GM18520 (cell line): Measurements from ENCODE around the gene ELP4.
"Not testable (repeated sequence)": the region's sequence is repeated elsewhere in the genome, so short reads cannot be mapped to it uniquely, and the experiment has no call there.

ENCODE experiments used
- ATAC-seq: cut with Tn5 transposase; IDR thresholded peaks from one replicate; pipeline ENCODE4 v1.9.1; 2021; ENCODE audit not compliant: unreplicated experiment

The ELP4 gene

GRCh38 chr11:31641477-31642062 is 132.0 kb downstream of the ELP4 start:
- ATAC-seq, result no peak

DNA sequence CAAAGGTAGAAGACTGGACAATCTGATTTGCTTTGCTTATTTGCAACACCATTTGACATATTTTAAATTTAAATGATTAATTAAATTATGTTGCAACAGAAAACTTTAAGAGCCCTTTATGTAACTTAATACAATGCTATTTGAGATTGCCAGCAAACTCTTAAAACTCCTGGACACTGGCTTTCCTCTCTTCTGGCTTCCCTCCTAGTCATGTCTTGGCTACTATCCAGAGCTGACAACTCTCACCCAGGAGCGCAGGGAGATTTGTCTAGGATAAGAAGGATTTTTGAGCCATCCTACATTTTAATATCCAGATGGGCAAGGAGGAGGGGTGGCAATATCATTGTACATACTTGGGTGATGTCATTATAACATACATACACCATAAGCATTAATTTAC is 134.3 kb downstream of the ELP4 start:
- ATAC-seq, result no peak

DNA sequence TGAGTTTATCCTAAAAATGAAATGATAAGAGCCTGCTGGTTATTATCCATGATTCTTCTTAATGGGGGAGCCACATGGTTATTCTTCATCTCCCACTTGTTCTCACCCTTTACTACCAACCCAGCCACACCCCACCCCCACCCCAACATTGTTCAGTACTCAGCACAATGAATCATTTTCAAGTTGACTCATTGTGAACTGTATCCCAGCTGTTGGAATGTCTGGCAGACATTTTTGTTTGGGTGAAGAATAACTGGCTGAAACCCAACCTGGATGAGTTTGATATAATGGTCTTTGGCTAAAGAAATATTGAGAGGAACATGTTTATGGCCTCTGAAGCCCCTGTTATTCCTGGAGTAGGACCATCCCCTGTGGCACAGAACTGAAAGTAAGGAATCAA is 136.2 kb downstream of the ELP4 start:
- ATAC-seq, result no peak

DNA sequence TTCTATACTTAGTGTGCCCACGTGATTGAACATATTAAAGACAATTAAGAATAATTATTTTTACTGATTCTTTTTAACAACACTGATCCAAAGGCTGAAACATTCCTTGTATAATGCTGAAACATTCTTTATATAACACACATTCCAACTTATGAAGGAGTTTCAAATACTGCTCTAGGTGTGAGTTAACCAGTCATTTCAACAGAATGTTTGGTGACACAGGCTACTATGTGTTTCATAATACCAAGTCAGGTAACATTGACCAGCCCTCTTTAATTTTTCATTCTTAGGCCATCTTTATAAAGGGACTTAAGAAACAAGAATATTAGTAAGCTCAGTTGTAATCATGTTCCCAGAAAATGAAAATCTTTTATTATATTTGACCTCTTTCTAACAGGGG is 136.6 kb downstream of the ELP4 start:
- ATAC-seq, result no peak

DNA sequence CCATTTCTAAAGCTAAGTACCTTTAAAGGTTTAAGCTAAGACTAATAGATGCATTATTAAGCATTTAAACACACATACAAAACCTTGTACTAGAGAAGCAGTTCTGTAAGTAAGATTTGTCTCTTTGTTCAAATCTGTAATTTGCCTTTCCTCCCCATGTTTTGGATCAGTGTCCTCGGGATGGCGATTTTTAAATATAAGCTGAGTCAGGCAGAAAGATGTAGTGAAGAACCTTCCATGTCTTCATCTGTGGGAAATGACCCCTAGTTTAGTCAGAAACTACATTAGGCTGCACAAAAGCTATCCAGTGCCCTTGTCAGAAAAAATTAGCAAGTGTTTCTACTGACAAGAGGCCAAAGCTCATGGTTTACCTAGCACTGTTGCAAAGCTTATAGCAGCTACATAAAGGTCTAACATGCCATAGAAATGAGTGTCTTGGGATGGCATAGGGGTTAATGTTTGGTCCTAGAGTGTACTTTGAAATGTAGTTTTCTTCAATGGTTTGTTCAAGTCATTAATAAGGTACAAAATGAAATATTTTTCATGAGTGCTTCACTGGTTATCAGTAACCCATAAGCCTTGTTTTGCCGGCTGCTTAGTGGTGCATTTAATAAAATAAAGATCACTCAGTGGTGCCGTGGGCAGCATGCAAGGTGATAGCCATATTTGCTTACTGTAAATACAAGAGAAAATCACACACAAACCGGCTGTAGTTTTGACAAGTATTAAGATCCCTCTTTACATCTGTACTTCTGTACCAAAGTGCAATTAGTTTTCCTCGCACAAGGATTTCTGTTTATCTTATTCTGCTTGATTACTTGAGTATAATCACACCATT is 139.8 kb downstream of the ELP4 start:
- no peak for ATAC-seq

GRCh38 chr11:31651208-31651607 is 141.6 kb downstream of the ELP4 start:
- peak; percentile 39 for ATAC-seq

- ATAC-seq, result no peak
These were observed 142.3 kb downstream of the ELP4 start for GRCh38 chr11:31651822-31652221.

DNA sequence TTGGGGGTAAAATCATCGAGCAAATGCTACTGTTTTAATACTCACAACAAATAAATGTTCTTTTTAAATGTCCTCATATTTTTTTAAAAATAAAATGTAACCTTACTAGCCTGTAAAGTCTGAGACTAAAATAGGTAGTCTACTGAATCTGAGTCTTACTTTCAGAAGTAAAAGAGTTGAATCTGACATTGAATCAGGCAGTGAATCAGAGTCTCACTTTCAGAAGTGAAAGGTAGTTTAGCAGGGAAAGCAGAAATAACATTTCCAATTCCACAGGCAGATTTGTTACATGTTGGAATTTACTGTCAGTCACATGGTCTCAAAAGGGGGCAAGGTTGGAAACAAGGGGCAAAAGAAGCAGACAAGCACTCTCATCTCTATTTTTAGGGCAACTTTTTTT is 143.0 kb downstream of the ELP4 start:
- no peak for ATAC-seq

DNA sequence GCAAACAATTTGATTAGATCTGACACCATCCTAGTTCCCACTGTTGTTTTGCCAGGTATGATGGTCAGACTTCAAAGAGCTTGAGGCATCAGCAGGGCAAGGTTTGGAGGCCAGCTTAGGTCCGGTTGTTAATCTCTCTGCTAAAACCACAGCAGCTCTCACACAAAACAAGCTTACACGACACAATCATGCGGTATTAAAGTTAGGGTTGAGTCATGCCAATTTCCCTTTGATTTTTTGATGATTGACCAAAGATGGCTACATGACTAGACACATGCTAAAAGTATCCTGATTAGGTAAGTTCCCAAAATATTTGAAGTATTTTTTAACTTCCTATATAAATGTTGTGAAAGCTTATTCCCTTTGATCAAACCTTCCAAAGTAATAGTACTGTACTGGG is 145.9 kb downstream of the ELP4 start:
- no peak for ATAC-seq

DNA sequence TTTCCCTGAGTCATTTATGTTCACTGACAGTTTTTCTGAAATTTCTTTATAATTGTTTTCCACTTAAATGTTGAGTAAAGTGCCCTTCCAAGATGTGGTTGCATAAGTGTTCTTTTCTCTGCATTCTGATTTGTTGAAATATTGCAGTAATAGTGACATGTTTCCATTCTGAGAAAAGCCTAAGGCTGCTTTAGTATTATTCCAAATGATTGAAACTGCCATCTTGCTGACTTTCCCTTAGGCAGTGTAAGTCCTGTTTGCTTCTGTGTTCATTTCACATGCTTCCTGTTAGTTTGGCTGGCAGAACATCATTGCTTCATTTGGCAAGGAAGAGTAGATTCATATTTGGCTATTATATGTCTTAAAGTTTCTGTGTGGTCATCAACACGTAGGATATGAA is 146.5 kb downstream of the ELP4 start:
- no peak for ATAC-seq

- no peak for ATAC-seq
These were observed 147.5 kb downstream of the ELP4 start for GRCh38 chr11:31657091-31657490.

DNA sequence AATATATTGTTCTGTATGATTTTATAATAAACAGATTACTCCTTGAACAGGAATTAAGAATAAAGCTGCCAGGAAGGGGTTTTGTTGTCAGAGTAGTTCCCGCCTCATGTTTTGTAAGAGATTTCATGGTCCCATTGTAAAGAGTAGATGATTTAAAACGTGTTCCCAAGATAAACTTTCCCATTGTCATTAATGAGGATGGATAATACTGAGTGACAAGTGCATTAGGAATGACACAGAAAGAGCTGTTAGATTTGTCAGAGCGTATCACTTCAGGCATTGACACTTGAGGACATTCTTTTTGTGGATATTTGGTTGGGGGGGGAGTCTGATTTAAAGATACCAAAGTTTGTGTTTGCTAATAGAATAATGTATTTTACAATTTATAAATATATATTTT is 154.6 kb downstream of the ELP4 start:
- no peak for ATAC-seq

DNA sequence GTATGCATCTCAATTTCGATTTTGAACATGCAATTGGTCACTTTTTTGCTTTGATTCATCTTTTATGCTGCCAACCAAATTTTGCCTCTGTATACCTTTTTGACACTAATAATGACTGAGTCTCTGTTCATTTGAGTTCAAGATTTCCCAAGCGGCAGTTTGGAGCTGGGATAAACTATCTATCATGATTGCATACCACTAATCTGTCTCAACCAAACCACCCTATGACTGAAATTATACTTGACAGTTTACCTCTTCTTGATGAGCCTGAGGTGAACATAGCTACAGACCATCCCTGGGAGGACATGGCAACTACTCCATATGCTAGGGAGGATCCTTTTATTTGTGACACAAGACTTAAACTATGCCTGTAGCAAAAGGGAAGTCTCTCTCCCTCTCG is 155.4 kb downstream of the ELP4 start:
- no peak for ATAC-seq

DNA sequence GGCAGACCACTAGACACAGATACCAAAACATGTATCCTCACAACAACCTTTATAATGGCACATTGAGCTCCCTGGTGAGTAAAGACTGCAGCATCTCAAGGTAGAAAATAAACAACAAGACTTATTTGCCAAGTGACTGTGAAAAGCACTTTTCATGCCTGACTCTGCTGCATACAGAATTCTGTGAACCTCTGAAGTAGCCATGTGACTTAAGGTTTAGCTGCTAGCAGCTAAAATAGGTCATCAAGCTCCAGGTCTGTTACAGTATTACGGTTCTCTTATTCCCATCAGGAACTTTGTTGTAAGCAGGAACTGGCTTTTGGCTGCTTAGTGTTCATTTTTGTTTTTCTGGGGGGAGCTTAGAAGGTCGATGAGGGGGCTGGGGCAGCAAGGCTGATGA is 162.1 kb downstream of the ELP4 start:
- no peak for ATAC-seq

GRCh38 chr11:31673108-31673507 is 163.5 kb downstream of the ELP4 start:
- not testable (repeated sequence) for ATAC-seq

DNA sequence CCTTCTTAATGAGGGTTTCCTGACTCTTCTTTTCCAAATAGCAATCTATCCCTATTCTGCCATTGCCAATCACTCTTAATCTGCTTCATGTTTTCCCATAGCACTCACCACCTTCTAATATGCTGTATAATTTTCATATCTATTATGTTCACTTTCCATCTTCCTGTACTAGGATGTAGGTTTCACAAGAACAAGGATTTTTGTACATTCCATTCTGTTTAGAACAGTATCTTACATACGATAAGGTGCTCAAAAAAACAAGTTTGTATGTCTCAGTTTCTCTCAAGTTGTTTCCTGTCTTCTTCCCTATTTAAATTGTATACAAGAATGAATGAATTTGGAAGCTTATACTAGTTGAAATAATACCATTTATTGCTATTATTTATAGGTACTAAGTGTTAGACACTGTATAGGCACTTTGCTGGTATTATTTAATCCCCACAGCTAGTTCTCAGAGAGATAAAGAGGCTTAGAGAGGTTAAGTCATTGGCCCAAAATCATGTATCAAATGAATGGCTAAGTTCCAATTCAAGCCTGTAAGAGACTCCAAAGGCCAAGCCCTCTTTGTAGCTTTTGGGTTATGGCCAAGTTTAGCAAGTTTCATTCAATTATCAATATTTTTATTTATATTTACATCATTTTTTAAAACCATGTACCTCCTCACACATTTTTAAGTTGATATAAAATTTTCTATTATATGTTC is 166.9 kb downstream of the ELP4 start:
- ATAC-seq, result no peak

- no peak for ATAC-seq
These were observed 171.2 kb downstream of the ELP4 start for GRCh38 chr11:31680770-31681169.

DNA sequence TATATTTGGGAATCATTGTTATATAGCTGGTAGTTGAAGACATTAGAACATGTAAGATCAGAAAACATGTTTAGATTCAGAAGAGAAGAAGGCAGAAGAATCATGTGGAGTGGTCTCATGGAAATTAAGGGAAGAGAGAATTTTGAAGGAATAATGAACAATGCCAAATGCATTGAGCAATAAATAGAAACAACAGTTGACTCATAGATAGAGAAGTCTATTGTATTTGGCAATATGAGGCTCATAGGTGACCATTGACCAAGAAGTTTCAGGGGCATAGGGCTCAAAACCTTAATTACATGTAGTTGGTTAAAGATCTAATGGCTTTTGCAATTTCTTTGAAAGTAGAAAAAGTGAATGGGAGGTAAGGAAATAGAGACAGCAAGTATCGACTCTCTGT is 177.7 kb downstream of the ELP4 start:
- no peak for ATAC-seq

- ATAC-seq, result no peak
These were observed 178.3 kb downstream of the ELP4 start for GRCh38 chr11:31687861-31688260.

DNA sequence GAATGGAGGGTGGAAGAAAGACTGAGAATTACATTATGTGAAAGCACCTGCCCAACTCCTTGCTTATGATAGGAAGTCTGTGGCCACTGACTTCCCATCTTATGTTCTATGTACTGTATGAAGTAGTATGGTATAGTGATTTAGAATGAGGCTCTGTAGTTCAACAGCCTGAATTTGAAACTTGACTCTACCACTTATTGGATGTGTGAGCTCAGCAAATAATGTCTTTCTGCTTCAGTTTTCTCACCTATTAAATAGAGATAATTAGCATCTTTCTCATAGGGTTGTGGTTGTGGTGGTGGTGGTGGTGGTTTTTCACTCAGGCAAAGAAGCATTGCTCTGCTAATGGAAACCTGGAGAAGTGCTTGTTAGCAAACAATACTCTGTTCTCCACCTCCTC is 180.0 kb downstream of the ELP4 start:
- no peak for ATAC-seq

DNA sequence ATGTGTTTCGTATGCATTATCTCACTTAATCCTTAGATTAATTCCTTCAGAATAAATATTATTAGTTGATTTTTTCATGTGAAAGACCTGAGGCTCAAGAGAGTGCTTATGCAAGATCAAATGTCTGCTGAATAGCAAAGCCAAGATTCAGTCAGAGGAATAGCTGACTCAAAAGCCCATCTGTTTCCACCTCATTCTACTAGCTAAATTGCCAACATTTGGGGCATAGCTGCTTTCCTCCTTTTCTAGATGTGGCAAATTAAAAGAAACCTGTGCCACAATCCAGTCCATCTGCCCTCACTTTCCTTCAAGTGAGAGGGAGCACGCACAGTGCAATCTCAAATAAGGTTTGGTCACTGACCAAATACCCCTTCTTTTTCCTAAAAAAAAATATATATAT is 180.5 kb downstream of the ELP4 start:
- ATAC-seq, result no peak

DNA sequence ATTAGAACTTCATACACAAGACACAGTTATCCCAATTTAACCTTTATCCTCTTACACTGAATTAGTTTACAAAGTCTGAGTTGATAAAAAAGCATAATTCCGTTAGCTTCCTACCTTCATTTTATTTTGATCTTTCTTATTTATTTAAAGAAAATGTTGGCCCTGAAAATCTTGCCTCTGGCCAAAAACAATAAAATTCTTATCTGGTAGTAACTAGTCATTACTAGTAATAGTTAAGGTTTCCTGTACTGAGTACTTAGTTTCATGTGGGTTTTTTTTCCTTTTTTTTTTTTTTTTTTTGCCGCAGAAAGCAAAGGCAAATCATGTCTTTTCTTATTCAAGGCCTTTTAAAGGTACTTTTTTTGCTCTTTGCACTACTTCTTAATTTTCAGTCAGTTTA is 180.9 kb downstream of the ELP4 start:
- ATAC-seq, result no peak
